CD14-positive monocyte (primary cell): Measurements from ENCODE around the gene TMEM209. TPM values are rescaled to one million over a fixed set of nuclear protein-coding genes. Genes with fewer than 3 reads are reported as not detected.
"Not testable (repeated sequence)": the region's sequence is repeated elsewhere in the genome, so short reads cannot be mapped to it uniquely, and the experiment has no call there.

Source experiments
- DNase-seq, 3 donors: peaks; one replicate each; pipeline ENCODE4 v3.0.0-alpha.2; 2011 to 2022
- H2AFZ ChIP-seq: 2 replicates; pipeline ENCODE4 v1.6.0; 2012; ENCODE audit warnings: mild to moderate bottlenecking, low read depth, low read length, inconsistent platforms; ENCODE audit not compliant: insufficient read depth, poor library complexity, severe bottlenecking
- H3K27ac ChIP-seq, 2 donors: 1 replicate in 1 of 2; 2 replicates in 1 of 2; pipeline ENCODE4 v1.5.1; 2012 to 2013; ENCODE audit warnings: low read length in 2 of 2, control low read depth in 1 of 2, inconsistent platforms in 1 of 2, low read depth in 1 of 2, mild to moderate bottlenecking in 1 of 2
- H3K27me3 ChIP-seq, 2 donors: one replicate each; pipeline versions ENCODE4 v1.6.0 to v1.6.1; 2011 to 2013; ENCODE audit warnings: low read length in 2 of 2; ENCODE audit not compliant: control insufficient read depth in 2 of 2, insufficient read depth in 2 of 2
- H3K36me3 ChIP-seq, 2 donors: replicated peaks in 1 of 2; 1 replicate in 1 of 2; 2 replicates in 1 of 2; pipeline versions ENCODE4 v1.5.1 to v1.6.1; 2012 to 2013; ENCODE audit warnings: low read length in 2 of 2, control low read depth in 1 of 2, inconsistent platforms in 1 of 2, mild to moderate bottlenecking in 1 of 2; ENCODE audit not compliant: insufficient read depth in 2 of 2, control insufficient read depth in 1 of 2
- H3K4me1 ChIP-seq, 2 donors: 1 replicate in 1 of 2; 2 replicates in 1 of 2; pipeline versions ENCODE4 v1.5.1 to v1.6.1; 2012 to 2013; ENCODE audit warnings: low read length in 2 of 2, control low read depth in 1 of 2, inconsistent platforms in 1 of 2, mild to moderate bottlenecking in 1 of 2, moderate library complexity in 1 of 2; ENCODE audit not compliant: insufficient read depth in 2 of 2, control insufficient read depth in 1 of 2
- H3K4me2 ChIP-seq: replicated peaks from 2 replicates; pipeline ENCODE3; 2012; ENCODE audit warnings: low read length, moderate library complexity, mild to moderate bottlenecking; ENCODE audit not compliant: poor library complexity, severe bottlenecking; ENCODE audit errors: extremely low read depth
- H3K4me3 ChIP-seq, 3 experiments: fragments of 200-600 bp in 1 of 3; sonication (generic) in 1 of 3; replicated peaks in 1 of 3; 1 replicate in 2 of 3; 2 replicates in 1 of 3; pipeline ENCODE4 v1.5.1; 2011 to 2013; ENCODE audit warnings: low read length in 3 of 3, mild to moderate bottlenecking in 3 of 3, control low read depth in 2 of 3, low read depth in 2 of 3, inconsistent platforms in 1 of 3, moderate library complexity in 1 of 3
- H3K79me2 ChIP-seq: 2 replicates; pipeline ENCODE4 v1.6.0; 2012; ENCODE audit warnings: mild to moderate bottlenecking, control low read depth, inconsistent platforms, low read length, moderate library complexity; ENCODE audit not compliant: insufficient read depth
- H3K9ac ChIP-seq: 2 replicates; pipeline ENCODE4 v1.6.0; 2017; ENCODE audit warnings: low read length, mild to moderate bottlenecking; ENCODE audit not compliant: insufficient read depth, poor library complexity, severe bottlenecking
- H3K9me3 ChIP-seq, 2 donors: replicated peaks in 1 of 2; 1 replicate in 1 of 2; 2 replicates in 1 of 2; pipeline versions ENCODE4 v1.5.1 to v1.6.1; 2012 to 2013; ENCODE audit warnings: low read length in 2 of 2, control low read depth in 1 of 2; ENCODE audit not compliant: control insufficient read depth in 1 of 2, insufficient read depth in 1 of 2
- H4K20me1 ChIP-seq: 2 replicates; pipeline ENCODE4 v1.6.0; 2012; ENCODE audit warnings: mild to moderate bottlenecking, low read length, control low read depth, moderate library complexity; ENCODE audit not compliant: insufficient read depth
- H3K27ac Mint-ChIP-seq, 7 donors: one replicate each; pipeline ENCODE4 v1.8.0; 2020; ENCODE audit warnings: mild to moderate bottlenecking in 7 of 7, mixed read lengths in 7 of 7, moderate library complexity in 6 of 7, inconsistent platforms in 2 of 7
- H3K27me3 Mint-ChIP-seq, 3 donors: one replicate each; pipeline ENCODE4 v1.8.0; 2021 to 2022; ENCODE audit warnings: low read depth in 3 of 3, mild to moderate bottlenecking in 3 of 3, mixed read lengths in 3 of 3, moderate library complexity in 3 of 3, inconsistent platforms in 1 of 3
- H3K36me3 Mint-ChIP-seq, 2 donors: one replicate each; pipeline ENCODE4 v1.8.0; 2020; ENCODE audit warnings: mixed read lengths in 2 of 2, inconsistent platforms in 1 of 2, mild to moderate bottlenecking in 1 of 2
- H3K4me1 Mint-ChIP-seq: one replicate; pipeline ENCODE4 v1.8.0; 2020; ENCODE audit warnings: mild to moderate bottlenecking, mixed read lengths
- H3K4me3 Mint-ChIP-seq, 2 donors: one replicate each; pipeline ENCODE4 v1.8.0; 2020; ENCODE audit warnings: mild to moderate bottlenecking in 2 of 2, mixed read lengths in 2 of 2, moderate library complexity in 1 of 2
- H3K9me3 Mint-ChIP-seq, 7 donors: one replicate each; pipeline ENCODE4 v1.8.0; 2020 to 2022; ENCODE audit warnings: mixed read lengths in 7 of 7, mild to moderate bottlenecking in 6 of 7, moderate library complexity in 6 of 7, inconsistent platforms in 2 of 7
- WGBS: methylation state at CpG from one replicate; pipeline ENCODE4 v1.1.5; 2013; ENCODE audit warnings: missing lambda C conversion rate; ENCODE audit not compliant: insufficient coverage; 5-methylcytosine and 5-hydroxymethylcytosine counted together
- intact Hi-C, 2 donors: fragments of 100-400 bp; cut with micrococcal nuclease; formaldehyde crosslinking; loops; one replicate each; pipeline versions ENCODE4 v1.15.0 to v1.15.1; 2023
- polyA plus RNA-seq, 3 donors: library from polyadenylated mRNA; depleted of rRNA in 1 of 3; unstranded in 2 of 3; stranded (reverse) in 1 of 3; fragments of 300-500 nt in 2 of 3; fragments of >200 nt in 1 of 3; fragmentation: Illumina TruSeq in 2 of 3; gene quantifications; 1 replicate in 2 of 3; 2 replicates in 1 of 3; pipeline ENCODE4 v1.2.3, GENCODE V29; 2012 to 2021

TMEM209 gene
- polyA plus RNA-seq, 3 donors = 7.7 to 16.7 (median 9.6) TPM

DNA sequence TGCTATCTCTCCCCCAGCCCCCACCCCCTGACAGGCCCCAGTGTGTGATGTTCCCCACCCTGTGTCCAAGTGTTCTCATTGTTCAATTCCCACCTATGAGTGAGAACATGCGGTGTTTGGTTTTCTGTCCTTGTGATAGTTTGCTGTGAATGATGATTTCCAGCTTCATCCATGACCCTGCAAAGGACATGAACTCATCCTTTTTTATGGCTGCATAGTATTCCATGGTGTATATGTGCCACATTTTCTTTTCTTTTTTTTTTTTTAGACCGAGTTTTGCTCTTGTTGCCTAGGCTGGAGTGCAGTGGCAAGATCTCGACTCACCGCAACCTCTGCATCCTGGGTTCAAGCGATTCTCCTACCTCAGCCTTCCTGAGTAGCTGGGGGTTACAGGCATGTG, 43.6 kb upstream of the TMEM209 start:
- H3K9me3 ChIP-seq, H3K4me3 ChIP-seq, H3K4me1 ChIP-seq, H3K27me3 Mint-ChIP-seq, DNase-seq, H3K27ac ChIP-seq, H3K79me2 ChIP-seq, H4K20me1 ChIP-seq, H3K27me3 ChIP-seq, H2AFZ ChIP-seq, H3K36me3 Mint-ChIP-seq, H3K36me3 ChIP-seq, H3K4me2 ChIP-seq, H3K27ac Mint-ChIP-seq, H3K9ac ChIP-seq, H3K4me3 Mint-ChIP-seq, H3K4me1 Mint-ChIP-seq: not testable (repeated sequence)
- WGBS = 100% methylated on average over 3 of the region's 5 CpGs
- intact Hi-C loops = loop anchor here in 1 of 2 donors (10.0 kb wide), 1 partner anchor 506 kb away; no protein-coding TSS in a partner anchor
- H3K9me3 Mint-ChIP-seq = peaks cover 8 to 31% (median 17%) of the 10 kb centered on the region in 7 donors

DNA sequence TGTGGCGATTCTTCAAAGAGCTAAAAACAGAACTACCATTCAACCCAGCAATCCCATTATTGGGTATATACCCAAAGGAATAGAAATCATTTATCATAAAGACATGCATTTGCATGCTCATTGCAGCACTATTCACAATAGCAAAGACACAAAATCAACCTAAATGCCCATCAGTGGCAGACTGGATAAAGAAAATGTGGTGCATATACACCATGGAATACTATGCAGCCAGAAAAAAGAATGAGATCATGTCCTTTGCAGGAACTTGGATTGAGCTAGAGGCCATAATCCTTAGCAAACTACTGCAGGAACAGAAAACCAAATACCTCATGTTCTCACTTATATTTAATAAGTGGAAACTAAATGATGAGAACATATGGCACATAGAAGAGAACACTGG, 41.3 kb upstream of the TMEM209 start:
- not testable (repeated sequence) for H4K20me1 ChIP-seq, H3K27ac Mint-ChIP-seq, DNase-seq, H3K4me2 ChIP-seq, H3K9me3 ChIP-seq, H2AFZ ChIP-seq, H3K36me3 Mint-ChIP-seq, H3K4me3 Mint-ChIP-seq, H3K36me3 ChIP-seq, H3K79me2 ChIP-seq, H3K27me3 Mint-ChIP-seq, H3K9ac ChIP-seq, H3K4me3 ChIP-seq, H3K27ac ChIP-seq, H3K27me3 ChIP-seq, H3K4me1 ChIP-seq
- Mint-ChIP-seq H3K9me3 (peaks cover 5 to 17% (median 7%) of the 10 kb centered on the region in 7 donors), H3K4me1 (peaks cover 18% of the 10 kb centered on the region)
- WGBS = no CpG with 5 or more reads among the region's 1 CpG
- intact Hi-C loops = loop anchor here in 1 of 2 donors (10.0 kb wide), 1 partner anchor 508 kb away; no protein-coding TSS in a partner anchor

DNA sequence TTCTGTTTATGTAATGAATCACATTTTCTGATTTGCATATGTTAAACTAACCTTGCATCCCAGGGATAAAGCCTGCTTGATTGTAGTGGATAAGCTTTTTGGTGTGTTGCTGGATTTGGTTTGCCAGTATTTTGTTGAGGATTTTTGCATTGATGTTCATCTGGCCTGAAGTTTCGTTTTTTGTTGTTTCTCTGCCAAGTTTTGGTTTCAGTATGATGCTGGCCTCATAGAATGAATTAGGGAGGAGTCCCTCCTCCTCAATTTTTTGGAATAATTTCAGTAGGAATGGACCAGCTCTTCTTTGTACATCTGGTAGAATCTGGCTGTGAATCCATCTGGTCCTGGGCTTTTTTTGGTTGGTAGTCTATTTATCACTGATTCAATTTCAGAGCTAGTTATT, 38.3 kb upstream of the TMEM209 start:
- not testable (repeated sequence) for H3K27ac Mint-ChIP-seq, H3K9me3 ChIP-seq, H3K36me3 ChIP-seq, H3K4me2 ChIP-seq, H3K4me1 ChIP-seq, H4K20me1 ChIP-seq, DNase-seq, H3K27me3 Mint-ChIP-seq, H3K36me3 Mint-ChIP-seq, H3K27me3 ChIP-seq, H3K9me3 Mint-ChIP-seq, H3K4me3 Mint-ChIP-seq, H3K27ac ChIP-seq, H2AFZ ChIP-seq, H3K9ac ChIP-seq, H3K79me2 ChIP-seq, H3K4me3 ChIP-seq
- 22% methylated on average over 1 of the region's 1 CpG for WGBS
- intact Hi-C loops = loop anchor here in 1 of 2 donors (10.0 kb wide), 1 partner anchor 511 kb away; no protein-coding TSS in a partner anchor
- peaks cover 16% of the 10 kb centered on the region for H3K4me1 Mint-ChIP-seq
